ENCODE data around the gene HACE1.
"Not testable (repeated sequence)": the region's sequence is repeated elsewhere in the genome, so short reads cannot be mapped to it uniquely, and the experiment has no call there.

Gene HACE1

DNA sequence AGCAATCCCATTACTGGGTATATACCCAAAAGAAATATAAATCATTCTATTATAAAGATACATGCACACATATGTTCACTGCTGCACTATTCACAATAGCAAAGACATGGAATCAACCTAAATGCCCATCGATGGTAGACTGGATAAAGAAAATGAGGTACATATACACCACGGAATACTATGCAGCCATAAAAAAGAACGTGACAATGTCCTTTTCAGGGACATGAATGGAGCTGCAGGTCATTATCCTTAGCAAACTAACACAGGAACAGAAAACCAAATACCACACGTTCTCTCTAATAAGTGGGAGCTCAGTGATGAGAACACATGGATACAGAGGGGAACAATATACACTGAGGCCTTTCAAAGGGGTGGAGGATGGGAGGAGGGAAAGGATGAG lies 38.9 kb downstream of the HACE1 start:
- not testable (repeated sequence) for H3K4me3 ChIP-seq (ENCODE audit: low read length); H3K4me1 ChIP-seq (ENCODE audit: control insufficient read depth, insufficient read depth, low read length); H3K9me3 ChIP-seq (ENCODE audit: control insufficient read depth, low read length); H3K36me3 ChIP-seq (ENCODE audit: control insufficient read depth, insufficient read depth, low read length, severe bottlenecking); H3K9ac ChIP-seq (ENCODE audit: low read length); DNase-seq (ENCODE audit: low read depth); H3K27me3 ChIP-seq (replicated peaks; ENCODE audit: control insufficient read depth, insufficient read depth, low read length)

GRCh38 chr6:104816125-104816524 lies 43.6 kb downstream of the HACE1 start:
- Histone ChIP-seq H3K4me3 (ENCODE audit: low read length) (no peak overlapping the region), H3K27me3 (replicated peaks; ENCODE audit: control insufficient read depth, insufficient read depth, low read length) (no peaks in the 10 kb centered on the region), H3K4me1 (ENCODE audit: control insufficient read depth, insufficient read depth, low read length) (no peaks in the 10 kb centered on the region), H3K9me3 (ENCODE audit: control insufficient read depth, low read length) (no peaks in the 10 kb centered on the region), H3K36me3 (ENCODE audit: control insufficient read depth, insufficient read depth, low read length, severe bottlenecking) (no peaks in the 10 kb centered on the region), H3K9ac (ENCODE audit: low read length) (no peak overlapping the region)
- no peak for DNase-seq (ENCODE audit: low read depth)

GRCh38 chr6:104814743-104815142 lies 45.0 kb downstream of the HACE1 start:
- Histone ChIP-seq H3K36me3 (ENCODE audit: control insufficient read depth, insufficient read depth, low read length, severe bottlenecking) (no peaks in the 10 kb centered on the region), H3K27me3 (replicated peaks; ENCODE audit: control insufficient read depth, insufficient read depth, low read length) (no peaks in the 10 kb centered on the region), H3K4me3 (ENCODE audit: low read length) (no peak overlapping the region), H3K9ac (ENCODE audit: low read length) (no peak overlapping the region), H3K4me1 (ENCODE audit: control insufficient read depth, insufficient read depth, low read length) (no peaks in the 10 kb centered on the region), H3K9me3 (ENCODE audit: control insufficient read depth, low read length) (no peaks in the 10 kb centered on the region)
- DNase-seq (ENCODE audit: low read depth), result no peak

DNA sequence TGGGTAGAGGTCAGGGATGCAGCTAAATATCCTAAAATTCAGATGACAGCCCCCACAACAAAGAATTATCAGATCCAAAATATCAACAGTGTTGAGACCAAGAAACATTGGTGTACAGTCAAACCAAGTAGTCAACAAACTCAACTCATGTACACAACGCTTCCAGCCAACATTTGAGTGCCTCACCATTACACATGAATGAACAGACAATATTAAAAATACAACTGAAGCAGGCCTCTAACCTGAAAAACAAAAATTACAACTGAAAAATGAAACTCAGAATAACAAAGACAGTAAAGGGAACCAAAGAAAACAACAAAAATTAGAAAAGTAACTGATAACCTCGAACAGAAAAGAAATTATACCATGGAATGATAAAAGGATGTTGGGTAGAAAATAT lies 46.2 kb downstream of the HACE1 start:
- H3K9ac ChIP-seq (ENCODE audit: low read length), result no peak overlapping the region
- no peaks in the 10 kb centered on the region for H3K4me1 ChIP-seq (ENCODE audit: control insufficient read depth, insufficient read depth, low read length)
- H3K36me3 ChIP-seq (ENCODE audit: control insufficient read depth, insufficient read depth, low read length, severe bottlenecking), result no peaks in the 10 kb centered on the region
- DNase-seq (ENCODE audit: low read depth), result no peak
- H3K27me3 ChIP-seq (replicated peaks; ENCODE audit: control insufficient read depth, insufficient read depth, low read length), result no peaks in the 10 kb centered on the region
- no peak overlapping the region for H3K4me3 ChIP-seq (ENCODE audit: low read length)
- H3K9me3 ChIP-seq (ENCODE audit: control insufficient read depth, low read length), result no peaks in the 10 kb centered on the region

DNA sequence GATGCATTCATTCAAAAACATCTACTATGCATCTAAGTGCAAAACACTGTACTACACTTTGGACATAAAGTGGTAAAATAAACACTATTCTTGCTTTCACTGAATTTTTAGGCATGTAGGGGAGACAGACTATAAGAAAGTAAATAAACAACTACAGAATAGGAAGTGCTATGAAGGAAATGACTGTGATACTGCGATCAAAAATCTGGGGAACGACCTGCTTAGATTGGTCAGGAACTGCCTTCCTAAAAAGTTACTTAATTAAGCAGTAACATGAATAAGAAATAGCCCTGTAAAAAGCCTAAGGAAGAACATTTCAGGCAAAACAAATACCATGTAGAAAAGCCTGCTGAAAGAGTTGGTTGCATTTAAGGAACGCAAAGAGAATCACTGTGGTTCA lies 50.6 kb downstream of the HACE1 start:
- Histone ChIP-seq H3K4me3 (ENCODE audit: low read length) (no peak overlapping the region), H3K4me1 (ENCODE audit: control insufficient read depth, insufficient read depth, low read length) (no peaks in the 10 kb centered on the region), H3K36me3 (ENCODE audit: control insufficient read depth, insufficient read depth, low read length, severe bottlenecking) (no peaks in the 10 kb centered on the region), H3K9ac (ENCODE audit: low read length) (no peak overlapping the region), H3K9me3 (ENCODE audit: control insufficient read depth, low read length) (no peaks in the 10 kb centered on the region), H3K27me3 (replicated peaks; ENCODE audit: control insufficient read depth, insufficient read depth, low read length) (no peaks in the 10 kb centered on the region)
- no peak for DNase-seq (ENCODE audit: low read depth)

GRCh38 chr6:104805335-104805734 lies 54.4 kb downstream of the HACE1 start:
- DNase-seq (ENCODE audit: low read depth); H3K9me3 ChIP-seq (ENCODE audit: control insufficient read depth, low read length); H3K9ac ChIP-seq (ENCODE audit: low read length); H3K36me3 ChIP-seq (ENCODE audit: control insufficient read depth, insufficient read depth, low read length, severe bottlenecking); H3K4me1 ChIP-seq (ENCODE audit: control insufficient read depth, insufficient read depth, low read length); H3K27me3 ChIP-seq (replicated peaks; ENCODE audit: control insufficient read depth, insufficient read depth, low read length); H3K4me3 ChIP-seq (ENCODE audit: low read length): not testable (repeated sequence)

- Histone ChIP-seq H3K9me3 (ENCODE audit: control insufficient read depth, low read length) (no peaks in the 10 kb centered on the region), H3K9ac (ENCODE audit: low read length) (no peak overlapping the region), H3K4me3 (ENCODE audit: low read length) (no peak overlapping the region), H3K4me1 (ENCODE audit: control insufficient read depth, insufficient read depth, low read length) (peaks cover 3% of the 10 kb centered on the region), H3K36me3 (ENCODE audit: control insufficient read depth, insufficient read depth, low read length, severe bottlenecking) (no peaks in the 10 kb centered on the region), H3K27me3 (replicated peaks; ENCODE audit: control insufficient read depth, insufficient read depth, low read length) (no peaks in the 10 kb centered on the region)
- no peak for DNase-seq (ENCODE audit: low read depth)
Observed at GRCh38 chr6:104799134-104799657, 60.5 kb downstream of the HACE1 start.

GRCh38 chr6:104796031-104796785 lies 63.5 kb downstream of the HACE1 start:
- Histone ChIP-seq H3K36me3 (ENCODE audit: control insufficient read depth, insufficient read depth, low read length, severe bottlenecking) (no peaks in the 10 kb centered on the region), H3K4me3 (ENCODE audit: low read length) (no peak overlapping the region), H3K27me3 (replicated peaks; ENCODE audit: control insufficient read depth, insufficient read depth, low read length) (no peaks in the 10 kb centered on the region), H3K9me3 (ENCODE audit: control insufficient read depth, low read length) (no peaks in the 10 kb centered on the region), H3K4me1 (ENCODE audit: control insufficient read depth, insufficient read depth, low read length) (peaks cover 3% of the 10 kb centered on the region), H3K9ac (ENCODE audit: low read length) (no peak overlapping the region)
- DNase-seq (ENCODE audit: low read depth), result no peak

DNA sequence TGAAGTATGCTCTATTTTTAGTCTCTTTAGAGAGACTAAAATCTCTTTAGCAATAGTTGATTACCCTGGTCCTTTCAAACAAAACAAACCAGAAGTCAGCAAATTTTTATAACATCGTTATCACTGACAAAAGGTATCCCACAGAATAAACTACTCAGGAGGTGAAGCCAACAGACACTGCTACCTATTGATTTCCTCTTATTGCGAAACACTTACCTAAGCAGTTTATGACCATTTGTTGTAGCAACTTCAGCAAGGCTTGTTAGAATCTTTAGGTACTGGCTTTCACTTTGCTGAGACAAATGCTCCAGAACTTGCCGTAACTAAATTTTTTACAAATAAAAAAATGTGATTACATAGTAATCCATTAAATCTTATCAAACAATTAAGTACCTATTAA lies 64.4 kb downstream of the HACE1 start:
- Histone ChIP-seq H3K9ac (ENCODE audit: low read length) (no peak overlapping the region), H3K9me3 (ENCODE audit: control insufficient read depth, low read length) (no peaks in the 10 kb centered on the region), H3K4me1 (ENCODE audit: control insufficient read depth, insufficient read depth, low read length) (peaks cover 3% of the 10 kb centered on the region), H3K4me3 (ENCODE audit: low read length) (no peak overlapping the region), H3K27me3 (replicated peaks; ENCODE audit: control insufficient read depth, insufficient read depth, low read length) (no peaks in the 10 kb centered on the region), H3K36me3 (ENCODE audit: control insufficient read depth, insufficient read depth, low read length, severe bottlenecking) (peaks cover 4% of the 10 kb centered on the region)
- no peak for DNase-seq (ENCODE audit: low read depth)

DNA sequence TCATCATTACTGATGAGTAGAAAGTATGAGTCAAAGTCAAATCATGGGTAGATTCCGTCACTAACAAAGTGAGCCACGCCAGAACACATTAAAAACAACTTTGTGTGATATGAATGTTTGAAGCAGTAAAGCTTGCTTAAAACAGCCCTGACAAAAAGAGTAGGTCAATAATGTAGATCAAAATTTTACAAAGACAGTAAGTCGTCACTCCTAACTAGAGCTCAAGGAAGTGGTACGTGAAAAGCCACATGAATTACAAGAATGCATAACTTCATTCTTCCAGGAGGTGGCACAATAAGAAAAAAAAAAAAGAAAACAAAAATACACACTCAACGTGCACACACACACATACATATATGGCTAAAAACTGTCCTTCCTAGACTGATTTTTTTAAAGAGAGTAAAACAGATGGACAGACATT lies 69.9 kb downstream of the HACE1 start:
- no peaks in the 10 kb centered on the region for H3K27me3 ChIP-seq (replicated peaks; ENCODE audit: control insufficient read depth, insufficient read depth, low read length)
- peaks cover 4% of the 10 kb centered on the region for H3K36me3 ChIP-seq (ENCODE audit: control insufficient read depth, insufficient read depth, low read length, severe bottlenecking)
- no peak overlapping the region for H3K9ac ChIP-seq (ENCODE audit: low read length)
- peaks cover 10% of the 10 kb centered on the region for H3K4me1 ChIP-seq (ENCODE audit: control insufficient read depth, insufficient read depth, low read length)
- H3K9me3 ChIP-seq (ENCODE audit: control insufficient read depth, low read length), result no peaks in the 10 kb centered on the region
- no peak overlapping the region for H3K4me3 ChIP-seq (ENCODE audit: low read length)
- peak; percentile 73 for DNase-seq (ENCODE audit: low read depth)

GRCh38 chr6:104788400-104788799 lies 71.3 kb downstream of the HACE1 start:
- Histone ChIP-seq H3K27me3 (replicated peaks; ENCODE audit: control insufficient read depth, insufficient read depth, low read length) (no peaks in the 10 kb centered on the region), H3K36me3 (ENCODE audit: control insufficient read depth, insufficient read depth, low read length, severe bottlenecking) (peaks cover 4% of the 10 kb centered on the region), H3K4me3 (ENCODE audit: low read length) (no peak overlapping the region), H3K4me1 (ENCODE audit: control insufficient read depth, insufficient read depth, low read length) (peaks cover 23% of the 10 kb centered on the region), H3K9me3 (ENCODE audit: control insufficient read depth, low read length) (no peaks in the 10 kb centered on the region), H3K9ac (ENCODE audit: low read length) (no peak overlapping the region)
- peak; percentile 23 for DNase-seq (ENCODE audit: low read depth)

DNA sequence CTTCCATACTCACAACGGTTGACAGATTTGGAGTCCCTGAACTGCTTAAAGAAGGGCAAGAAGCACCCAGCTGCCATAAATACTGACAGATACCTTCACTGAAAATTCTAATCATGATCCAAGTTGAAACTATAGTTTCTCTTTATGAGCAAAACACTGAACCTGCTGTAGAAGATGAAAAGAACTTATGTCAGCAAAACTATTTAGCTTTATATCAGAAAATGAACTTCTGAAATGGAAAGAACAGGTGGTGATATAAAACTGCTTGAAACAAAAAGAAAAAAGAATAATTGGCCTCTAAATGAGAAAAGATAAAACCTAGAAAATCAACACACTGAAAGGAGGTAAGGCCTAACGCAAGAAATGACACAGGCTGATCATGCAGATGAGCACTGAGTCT lies 72.4 kb downstream of the HACE1 start:
- no peak overlapping the region for H3K9ac ChIP-seq (ENCODE audit: low read length)
- peaks cover 27% of the 10 kb centered on the region for H3K4me1 ChIP-seq (ENCODE audit: control insufficient read depth, insufficient read depth, low read length)
- H3K4me3 ChIP-seq (ENCODE audit: low read length), result no peak overlapping the region
- peaks cover 4% of the 10 kb centered on the region for H3K36me3 ChIP-seq (ENCODE audit: control insufficient read depth, insufficient read depth, low read length, severe bottlenecking)
- no peak for DNase-seq (ENCODE audit: low read depth)
- H3K9me3 ChIP-seq (ENCODE audit: control insufficient read depth, low read length), result no peaks in the 10 kb centered on the region
- no peaks in the 10 kb centered on the region for H3K27me3 ChIP-seq (replicated peaks; ENCODE audit: control insufficient read depth, insufficient read depth, low read length)

All from adipocyte (in vitro differentiated cells).